Tibial nerve (tissue), 4 donors: ENCODE data around the gene ATP13A1. TPM values are rescaled to one million over a fixed set of nuclear protein-coding genes. Genes with fewer than 3 reads are reported as not detected.
"Not testable (repeated sequence)": the region's sequence is repeated elsewhere in the genome, so short reads cannot be mapped to it uniquely, and the experiment has no call there.

ENCODE experiments used
- DNase-seq, 2 donors: peaks; one replicate each; pipeline ENCODE4 v3.0.0-alpha.2; 2019; ENCODE audit warnings: low spot score in 2 of 2
- H3K27ac ChIP-seq, 4 donors: fragments of 200-600 bp; sonication (generic) in 3 of 4; one replicate each; pipeline ENCODE4 v1.5.1; 2017 to 2019; ENCODE audit warnings: mild to moderate bottlenecking in 1 of 4
- H3K27me3 ChIP-seq, 2 donors: fragments of 200-600 bp; sonication (generic) in 1 of 2; one replicate each; pipeline versions ENCODE4 v1.5.1 to v1.6.0; 2017 to 2019
- H3K36me3 ChIP-seq, 3 donors: fragments of 200-600 bp; sonication (generic); one replicate each; pipeline ENCODE4 v1.5.1; 2018 to 2019
- H3K4me1 ChIP-seq, 4 donors: fragments of 200-600 bp; sonication (generic) in 3 of 4; one replicate each; pipeline ENCODE4 v1.5.1; 2017 to 2019
- H3K4me3 ChIP-seq, 4 donors: fragments of 200-600 bp; sonication (generic) in 3 of 4; one replicate each; pipeline ENCODE4 v1.5.1; 2017 to 2019; ENCODE audit warnings: mild to moderate bottlenecking in 1 of 4, moderate library complexity in 1 of 4
- H3K9me3 ChIP-seq, 4 donors: fragments of 200-600 bp; sonication (generic) in 3 of 4; one replicate each; pipeline ENCODE4 v1.5.1; 2017 to 2019
- EP300 ChIP-seq, 2 donors: sonication (generic); formaldehyde crosslinking; IDR thresholded peaks; one replicate each; pipeline ENCODE4 v1.6.1; 2017; ENCODE audit warnings: antibody characterized with exemption in 2 of 2, mild to moderate bottlenecking in 1 of 2
- POLR2A ChIP-seq, 2 donors: fragments of 450-650 bp; IDR thresholded peaks; one replicate each; pipeline ENCODE4 v1.6.1; 2017; ENCODE audit warnings: antibody characterized with exemption in 2 of 2, mild to moderate bottlenecking in 2 of 2, moderate library complexity in 2 of 2
- WGBS, 2 donors: methylation state at CpG; one replicate each; pipeline ENCODE4 v1.1.5; 2018; 5-methylcytosine and 5-hydroxymethylcytosine counted together
- small RNA-seq: library from RNA; depleted of rRNA; stranded (forward); fragments of <200 nt; gene quantifications from one replicate; pipeline ENCODE3, GENCODE V24; 2016
- total RNA-seq, 4 donors: library from RNA; depleted of rRNA; stranded (reverse); fragments of >200 nt; gene quantifications; one replicate each; pipeline ENCODE4 v1.1.0, GENCODE V29; 2016
- TF ChIP-seq, protein P1 (sequence below), 5 experiments: fragments of 200-600 bp in 3 of 5; fragments of 450-650 bp in 2 of 5; sonication (generic) in 3 of 5; IDR thresholded peaks; one replicate each; pipeline ENCODE4 v1.5.1; 2016 to 2019; ENCODE audit warnings: antibody characterized with exemption in 5 of 5, mild to moderate bottlenecking in 3 of 5, moderate library complexity in 2 of 5

Gene ATP13A1
- total RNA-seq, 4 donors from 2014 or later: 312 to 705 (median 344) TPM

GRCh38 chr19:19600793-19601330 lies 62.6 kb downstream of the ATP13A1 start:
- H3K27me3 ChIP-seq: no peaks in the 10 kb centered on the region
- no peak overlapping the region for H3K27ac ChIP-seq
- WGBS, 2 donors: 68 to 70% methylated on average over 1 of the region's 1 CpG
- DNase-seq: no peak
- no peaks in the 10 kb centered on the region for H3K36me3 ChIP-seq
- H3K4me1 ChIP-seq: peaks cover 0 to 4% (median 0%) of the 10 kb centered on the region in 4 donors
- H3K4me3 ChIP-seq: no peak overlapping the region
- TF ChIP-seq POLR2A (IDR thresholded peaks at IDR 0.05) (no peak), EP300 (IDR thresholded peaks at IDR 0.05) (no peak)
- TF ChIP-seq, protein P1, sequence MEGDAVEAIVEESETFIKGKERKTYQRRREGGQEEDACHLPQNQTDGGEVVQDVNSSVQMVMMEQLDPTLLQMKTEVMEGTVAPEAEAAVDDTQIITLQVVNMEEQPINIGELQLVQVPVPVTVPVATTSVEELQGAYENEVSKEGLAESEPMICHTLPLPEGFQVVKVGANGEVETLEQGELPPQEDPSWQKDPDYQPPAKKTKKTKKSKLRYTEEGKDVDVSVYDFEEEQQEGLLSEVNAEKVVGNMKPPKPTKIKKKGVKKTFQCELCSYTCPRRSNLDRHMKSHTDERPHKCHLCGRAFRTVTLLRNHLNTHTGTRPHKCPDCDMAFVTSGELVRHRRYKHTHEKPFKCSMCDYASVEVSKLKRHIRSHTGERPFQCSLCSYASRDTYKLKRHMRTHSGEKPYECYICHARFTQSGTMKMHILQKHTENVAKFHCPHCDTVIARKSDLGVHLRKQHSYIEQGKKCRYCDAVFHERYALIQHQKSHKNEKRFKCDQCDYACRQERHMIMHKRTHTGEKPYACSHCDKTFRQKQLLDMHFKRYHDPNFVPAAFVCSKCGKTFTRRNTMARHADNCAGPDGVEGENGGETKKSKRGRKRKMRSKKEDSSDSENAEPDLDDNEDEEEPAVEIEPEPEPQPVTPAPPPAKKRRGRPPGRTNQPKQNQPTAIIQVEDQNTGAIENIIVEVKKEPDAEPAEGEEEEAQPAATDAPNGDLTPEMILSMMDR (IDR thresholded peaks at IDR 0.05): no peak
- no peaks in the 10 kb centered on the region for H3K9me3 ChIP-seq

DNA sequence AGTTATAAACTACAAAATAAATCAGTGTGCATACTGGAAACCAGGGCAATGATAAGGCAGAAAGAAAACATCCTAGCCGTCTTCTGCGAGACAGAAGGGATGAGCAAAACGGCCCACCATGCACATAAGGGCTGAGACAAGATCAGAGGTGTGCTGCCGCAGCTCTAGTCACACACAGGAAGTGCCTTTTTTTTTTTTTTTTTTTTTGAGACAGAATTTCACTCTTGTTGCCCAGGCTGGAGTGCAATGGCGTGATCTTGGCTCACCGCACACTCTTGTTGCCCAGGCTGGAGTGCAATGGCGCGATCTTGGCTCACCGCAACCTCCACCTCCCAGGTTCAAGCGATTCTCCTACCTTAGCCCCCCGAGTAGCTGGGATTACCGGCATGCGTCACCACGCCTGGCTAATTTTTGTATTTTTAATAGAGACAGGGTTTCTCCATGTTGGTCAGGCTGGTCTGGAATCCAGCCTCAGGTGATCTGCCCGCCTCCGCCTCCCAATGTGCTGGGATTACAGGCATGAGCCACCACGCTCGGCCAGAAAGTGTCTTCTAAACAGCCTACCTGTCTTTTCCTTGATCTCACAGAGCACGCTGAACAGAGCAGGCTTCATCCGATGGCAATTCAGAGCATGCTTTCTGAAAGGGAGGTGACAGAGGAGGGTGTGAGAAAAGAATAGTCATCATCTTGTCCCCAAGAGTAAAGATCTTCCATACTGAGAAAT lies 64.6 kb downstream of the ATP13A1 start:
- not testable (repeated sequence) for H3K27me3 ChIP-seq, H3K36me3 ChIP-seq, H3K4me3 ChIP-seq, DNase-seq, H3K9me3 ChIP-seq, H3K4me1 ChIP-seq
- WGBS, 2 donors: 92 to 94% methylated on average over 20 of the region's 20 CpGs
- H3K27ac ChIP-seq: peak overlapping the region in 1 of 4 donors; percentile 64

DNA sequence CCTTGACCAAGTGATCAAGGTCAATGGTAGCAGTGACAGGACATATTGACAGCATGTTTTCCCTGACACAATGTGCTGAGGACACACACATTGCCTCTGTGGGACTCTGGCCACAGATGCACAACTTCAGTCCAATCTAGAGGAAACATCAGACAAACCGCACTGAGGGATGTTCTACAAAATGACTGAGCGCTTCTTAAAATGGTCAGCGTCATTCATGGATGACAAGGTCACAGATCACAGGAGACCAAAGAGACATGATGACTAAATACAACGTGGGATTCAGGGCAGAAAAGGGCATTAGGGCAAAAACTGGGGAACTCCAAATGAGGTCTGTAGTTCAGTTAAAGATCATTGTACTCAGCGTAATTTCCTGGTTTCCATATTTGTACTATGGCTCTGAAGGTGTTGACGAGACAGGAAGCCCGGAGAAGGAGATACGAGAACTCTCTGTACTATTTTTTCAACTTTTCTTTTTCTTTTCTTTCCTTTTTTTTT lies 65.6 kb downstream of the ATP13A1 start:
- no peak for TF ChIP-seq POLR2A (IDR thresholded peaks at IDR 0.05)
- TF ChIP-seq, protein P1 (IDR thresholded peaks at IDR 0.05): no peak
- TF ChIP-seq EP300 (IDR thresholded peaks at IDR 0.05): no peak
- no peaks in the 10 kb centered on the region for H3K9me3 ChIP-seq
- peaks cover 0 to 4% (median 0%) of the 10 kb centered on the region in 4 donors for H3K4me1 ChIP-seq
- DNase-seq: no peak
- no peaks in the 10 kb centered on the region for H3K27me3 ChIP-seq
- WGBS, 2 donors: 75 to 79% methylated on average over 8 of the region's 8 CpGs
- H3K4me3 ChIP-seq: no peak overlapping the region
- H3K27ac ChIP-seq: peak overlapping the region in 1 of 4 donors; percentile 64
- no peaks in the 10 kb centered on the region for H3K36me3 ChIP-seq

Small RNA genes within 50 kb of the gene (small RNA-seq; reads per million reads assigned to genes)
- gene AC011458.2: not detected

Other genes with a start within 250 kb of the ATP13A1 start
- gene TSSK6, start 148.1 kb downstream of the ATP13A1 start, total RNA-seq: 1 to 10 TPM; 1.8 to 7.2 (median 3.7) TPM
- 10 to 100 TPM; 27.3 to 93.6 (median 61.6) TPM for gene NDUFA13, start 147.5 kb downstream of the ATP13A1 start, total RNA-seq
- 1 to 10 TPM; 4.2 to 9.4 (median 5.7) TPM for gene YJEFN3, start 134.8 kb downstream of the ATP13A1 start, total RNA-seq
- under 1 TPM in 2 of 4 donors, not detected in 2; 0.20 to 0.66 TPM for gene CILP2, start 125.4 kb downstream of the ATP13A1 start, total RNA-seq
- 10 to 100 TPM in 2 of 4 donors, 1 to 10 TPM in 2; 3.7 to 11.8 (median 8.1) TPM for gene PBX4, start 45.0 kb downstream of the ATP13A1 start, total RNA-seq
- 1 to 10 TPM in 3 of 4 donors, under 1 TPM in 1; 0.39 to 3.0 (median 1.8) TPM for gene LPAR2, start 35.5 kb downstream of the ATP13A1 start, total RNA-seq
- gene GMIP, start 20.0 kb downstream of the ATP13A1 start, total RNA-seq: 10 to 100 TPM in 3 of 4 donors, 1 to 10 TPM in 1; 8.8 to 35.1 (median 15.6) TPM
- gene ZNF101, start 5.2 kb upstream of the ATP13A1 start, total RNA-seq: 10 to 100 TPM in 2 of 4 donors, 1 to 10 TPM in 2; 4.0 to 12.0 (median 10.5) TPM
- gene ZNF14, start 69.4 kb upstream of the ATP13A1 start, total RNA-seq: 10 to 100 TPM; 12.0 to 14.2 (median 13.3) TPM
- gene ZNF506, start 158.1 kb upstream of the ATP13A1 start, total RNA-seq: 10 to 100 TPM; 29.4 to 50.0 (median 43.2) TPM
- gene ZNF253, start 202.2 kb upstream of the ATP13A1 start, total RNA-seq: 10 to 100 TPM in 3 of 4 donors, 1 to 10 TPM in 1; 9.0 to 19.0 (median 10.7) TPM
- 1 to 10 TPM; 1.5 to 5.4 (median 4.0) TPM for gene ZNF93, start 237.3 kb upstream of the ATP13A1 start, total RNA-seq